Glomerular visceral epithelial cell (primary cell): ENCODE measurements around the gene GALNTL6.
"Not testable (repeated sequence)": the region's sequence is repeated elsewhere in the genome, so short reads cannot be mapped to it uniquely, and the experiment has no call there.

Experiments used
- DNase-seq: peaks from one replicate; pipeline ENCODE4 v3.0.0-alpha.2; 2016; ENCODE audit errors: extremely low spot score

GALNTL6 gene

GRCh38 chr4:172390331-172390730 is 577.1 kb downstream of the GALNTL6 start:
- DNase-seq, result no peak

- DNase-seq, result no peak
Measured at GRCh38 chr4:172392741-172393140, 579.5 kb downstream of the GALNTL6 start.

- DNase-seq, result no peak
Measured at GRCh38 chr4:172393220-172393619, 580.0 kb downstream of the GALNTL6 start.

GRCh38 chr4:172404676-172405075 is 591.5 kb downstream of the GALNTL6 start:
- DNase-seq, result no peak

- no peak for DNase-seq
Measured at GRCh38 chr4:172410363-172410762, 597.2 kb downstream of the GALNTL6 start.

- no peak for DNase-seq
Measured at GRCh38 chr4:172411149-172411548, 597.9 kb downstream of the GALNTL6 start.

- DNase-seq, result no peak
Measured at GRCh38 chr4:172412851-172413580, 599.8 kb downstream of the GALNTL6 start.

- not testable (repeated sequence) for DNase-seq
Measured at GRCh38 chr4:172428979-172429378, 615.8 kb downstream of the GALNTL6 start.

- DNase-seq, result no peak
Measured at GRCh38 chr4:172480471-172480870, 667.3 kb downstream of the GALNTL6 start.

GRCh38 chr4:172481802-172482508 is 668.8 kb downstream of the GALNTL6 start:
- no peak for DNase-seq

GRCh38 chr4:172485007-172485406 is 671.8 kb downstream of the GALNTL6 start:
- no peak for DNase-seq

- DNase-seq, result no peak
Measured at GRCh38 chr4:172486531-172486930, 673.3 kb downstream of the GALNTL6 start.

- no peak for DNase-seq
Measured at GRCh38 chr4:172489861-172490260, 676.7 kb downstream of the GALNTL6 start.

GRCh38 chr4:172495769-172496168 is 682.6 kb downstream of the GALNTL6 start:
- DNase-seq, result no peak

GRCh38 chr4:172497321-172497720 is 684.1 kb downstream of the GALNTL6 start:
- peak; percentile 30 for DNase-seq

GRCh38 chr4:172514011-172514410 is 700.8 kb downstream of the GALNTL6 start:
- DNase-seq, result peak; percentile 9

GRCh38 chr4:172514801-172515200 is 701.6 kb downstream of the GALNTL6 start:
- DNase-seq, result no peak

- peak; percentile 61 for DNase-seq
Measured at GRCh38 chr4:172515266-172515879, 702.2 kb downstream of the GALNTL6 start.

- no peak for DNase-seq
Measured at GRCh38 chr4:172517391-172517790, 704.2 kb downstream of the GALNTL6 start.

GRCh38 chr4:172521248-172521647 is 708.0 kb downstream of the GALNTL6 start:
- no peak for DNase-seq

GRCh38 chr4:172521680-172522079 is 708.5 kb downstream of the GALNTL6 start:
- no peak for DNase-seq

GRCh38 chr4:172543249-172543648 is 730.0 kb downstream of the GALNTL6 start:
- no peak for DNase-seq

GRCh38 chr4:172546782-172547181 is 733.6 kb downstream of the GALNTL6 start:
- no peak for DNase-seq
